Measurements from ENCODE around the gene TMEM40.
"Not testable (repeated sequence)": the region's sequence is repeated elsewhere in the genome, so short reads cannot be mapped to it uniquely, and the experiment has no call there.

The TMEM40 gene

GRCh38 chr3:12775970-12776369 lies 16.9 kb upstream of the TMEM40 start:
- DNase-seq (ENCODE audit: low read depth in 2 of 2), result not testable (repeated sequence)

DNA sequence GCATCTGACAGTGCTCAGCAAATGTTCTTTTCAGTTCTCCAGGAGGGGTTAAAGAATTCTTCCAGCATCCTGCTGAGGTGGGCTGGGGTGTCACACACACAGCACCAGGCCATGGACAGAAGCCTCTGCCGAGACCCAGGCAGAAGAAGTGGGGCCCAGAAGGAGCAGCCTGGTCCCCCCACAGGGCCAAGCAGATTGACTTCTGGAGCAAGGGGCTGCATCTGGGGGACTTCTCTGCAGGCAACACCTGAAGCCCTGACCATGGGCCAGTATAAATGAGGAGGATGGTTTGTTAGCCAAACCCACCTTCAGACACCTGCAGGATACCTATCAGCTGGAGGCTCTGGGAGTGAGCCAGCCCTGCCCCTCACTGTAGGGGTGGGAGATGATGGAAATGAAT lies 16.2 kb upstream of the TMEM40 start:
- no peak for DNase-seq (ENCODE audit: low read depth in 2 of 2)

- DNase-seq (ENCODE audit: low read depth in 2 of 2), result no peak
Observed at GRCh38 chr3:12774619-12775018, 15.6 kb upstream of the TMEM40 start.

DNA sequence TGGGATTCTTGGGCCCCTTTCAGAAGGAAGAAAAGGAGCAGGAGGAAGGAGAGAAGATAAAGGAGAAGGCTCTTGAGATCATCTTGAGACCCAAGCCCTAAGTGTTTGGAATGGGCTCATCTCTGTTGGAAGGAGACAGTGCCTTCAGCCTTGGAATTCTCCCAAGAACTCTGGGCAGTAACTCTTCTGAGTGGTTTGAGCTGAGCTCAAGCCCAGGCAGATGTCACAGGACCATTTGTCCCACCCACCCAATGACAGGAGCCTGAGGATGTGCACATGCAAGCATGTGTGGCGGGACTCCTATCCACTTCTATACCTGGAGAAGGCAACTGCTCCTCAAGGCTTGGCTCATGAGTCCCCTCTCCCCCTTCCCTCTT lies 14.6 kb upstream of the TMEM40 start:
- no peak for DNase-seq (ENCODE audit: low read depth in 2 of 2)

GRCh38 chr3:12773030-12773709 lies 14.1 kb upstream of the TMEM40 start:
- DNase-seq (ENCODE audit: low read depth in 2 of 2), result no peak

DNA sequence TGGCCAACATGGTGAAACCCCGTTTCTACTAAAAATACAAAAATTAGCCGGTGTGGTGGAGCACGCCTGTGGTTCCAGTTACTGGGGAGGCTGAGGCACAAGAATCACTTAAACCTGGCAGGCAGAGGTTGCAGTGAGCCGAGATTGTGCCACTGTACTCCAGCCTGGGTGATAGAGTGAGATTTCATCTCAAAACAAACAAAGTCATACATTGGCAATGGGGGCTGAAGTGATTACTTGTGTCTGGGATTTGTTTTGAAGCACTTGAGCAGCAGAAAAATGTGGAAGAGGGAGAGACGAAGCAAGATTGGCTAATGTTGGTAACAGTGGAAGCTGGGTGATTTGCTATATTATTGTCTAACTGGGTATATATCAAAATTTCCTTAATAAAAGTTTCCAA lies 13.4 kb upstream of the TMEM40 start:
- DNase-seq (ENCODE audit: low read depth in 2 of 2), result no peak

GRCh38 chr3:12771236-12771635 lies 12.2 kb upstream of the TMEM40 start:
- no peak for DNase-seq (ENCODE audit: low read depth in 2 of 2)

DNA sequence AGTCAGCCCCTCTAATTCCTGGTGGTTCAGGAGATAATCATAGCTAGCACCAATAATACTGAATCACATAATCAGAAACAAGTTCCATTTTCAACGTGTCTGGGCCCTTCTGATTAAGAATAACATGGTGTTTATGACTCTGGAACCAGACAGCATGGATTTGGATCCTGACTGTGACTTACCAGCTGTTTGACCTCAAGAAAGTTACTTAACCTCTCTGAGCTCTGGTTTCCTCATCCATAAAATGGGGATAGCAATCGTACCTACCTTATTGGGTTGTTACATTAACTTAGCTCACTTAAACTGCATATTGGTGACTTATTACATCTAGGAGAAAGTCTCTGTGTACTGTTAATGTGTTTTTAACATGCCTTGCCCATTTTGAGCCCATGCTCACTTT lies 10.7 kb upstream of the TMEM40 start:
- DNase-seq (ENCODE audit: low read depth in 2 of 2), result no peak

DNA sequence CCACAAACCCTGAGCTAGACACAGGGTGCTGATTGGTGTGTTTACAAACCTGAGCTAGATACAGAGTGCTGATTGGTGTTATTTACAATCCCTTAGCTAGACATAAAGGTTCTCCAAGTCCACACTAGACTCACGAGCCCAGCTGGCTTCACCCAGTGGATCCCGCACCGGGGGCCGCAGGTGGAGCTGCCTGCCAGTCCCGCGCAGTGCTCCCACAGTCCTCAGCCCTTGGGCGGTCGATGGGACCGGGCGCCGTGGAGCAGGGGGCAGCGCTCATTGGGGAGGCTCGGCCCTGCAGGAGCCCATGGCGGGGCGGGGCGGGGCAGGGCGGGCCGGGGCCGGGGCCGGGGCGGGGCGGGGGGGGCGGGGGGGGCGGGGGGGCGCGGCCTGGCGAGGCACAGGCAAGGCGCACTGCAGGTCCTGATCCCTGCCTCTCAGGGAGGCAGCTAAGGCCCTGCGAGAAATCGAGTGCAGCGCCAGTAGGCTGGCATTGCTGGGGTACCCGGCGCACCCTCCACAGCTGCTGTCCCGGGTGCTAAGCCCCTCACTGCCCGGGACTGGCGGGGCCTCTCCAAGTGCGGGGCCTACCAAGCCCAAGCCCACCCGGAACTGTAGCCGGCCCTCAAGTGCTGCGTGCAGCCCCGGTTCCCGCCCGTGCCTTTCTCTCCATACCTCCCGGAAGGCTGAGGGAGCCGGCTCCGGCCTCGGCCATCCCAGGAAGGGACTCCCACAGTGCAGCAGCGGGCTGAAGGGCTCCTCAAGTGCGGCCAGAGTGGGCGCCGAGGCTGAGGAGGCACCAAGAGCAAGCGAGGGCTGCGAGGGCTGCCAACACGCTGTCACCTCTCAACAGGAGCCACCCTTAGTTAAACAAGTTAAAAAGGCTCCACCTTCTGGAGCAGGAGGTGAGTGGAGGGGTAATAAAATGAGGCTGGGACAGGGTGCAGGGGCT lies 9.8 kb upstream of the TMEM40 start:
- DNase-seq (ENCODE audit: low read depth in 2 of 2), result no peak

DNA sequence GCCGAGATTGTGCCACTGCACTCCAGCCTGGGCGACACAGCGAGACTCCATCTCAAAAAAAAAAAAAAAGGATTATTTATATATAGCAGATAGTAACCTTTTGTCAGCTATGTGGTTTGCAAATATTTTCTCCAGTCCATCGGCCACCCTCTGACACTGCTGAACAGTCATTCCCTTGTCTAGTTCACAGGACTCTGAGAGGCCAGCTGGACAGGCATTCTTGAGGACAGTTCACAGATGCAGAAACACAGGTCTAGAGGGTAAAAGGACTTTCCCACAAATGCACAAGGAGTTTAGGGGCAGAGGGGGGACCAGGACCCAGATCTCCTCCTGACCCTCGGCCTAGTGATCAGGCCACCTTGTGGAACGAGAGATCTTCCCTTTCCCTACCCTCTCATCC lies 7.5 kb upstream of the TMEM40 start:
- DNase-seq (ENCODE audit: low read depth in 2 of 2), result no peak

DNA sequence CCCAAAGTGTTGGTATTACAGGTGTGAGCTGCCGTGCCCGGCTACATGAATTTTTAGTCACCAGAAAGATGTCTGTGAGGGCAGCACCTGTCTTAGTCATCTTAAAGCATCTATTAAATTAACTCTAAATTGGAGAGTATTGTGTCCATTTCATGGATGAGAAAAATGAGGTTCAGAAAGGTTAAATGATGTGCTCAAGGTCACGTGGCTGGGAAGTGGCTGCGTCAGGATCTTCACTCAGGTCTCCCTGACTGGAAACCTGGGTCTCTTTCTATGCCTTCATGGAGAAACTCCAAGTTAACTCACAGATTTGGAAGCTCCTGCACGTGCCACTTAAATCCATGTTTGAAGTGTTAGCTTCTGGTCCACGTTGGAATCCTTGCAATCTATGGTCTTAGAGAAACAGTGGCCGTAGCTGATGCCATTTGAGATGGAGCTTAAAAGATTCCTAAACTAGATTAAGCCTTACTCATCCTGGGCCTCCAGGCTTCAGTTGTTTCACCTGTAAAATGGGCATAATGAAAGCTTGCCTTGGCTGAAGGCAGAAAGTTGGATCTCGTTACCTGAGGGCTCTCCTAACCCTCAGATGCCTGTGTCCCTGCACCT lies 5.2 kb upstream of the TMEM40 start:
- DNase-seq (ENCODE audit: low read depth in 2 of 2), result no peak

DNA sequence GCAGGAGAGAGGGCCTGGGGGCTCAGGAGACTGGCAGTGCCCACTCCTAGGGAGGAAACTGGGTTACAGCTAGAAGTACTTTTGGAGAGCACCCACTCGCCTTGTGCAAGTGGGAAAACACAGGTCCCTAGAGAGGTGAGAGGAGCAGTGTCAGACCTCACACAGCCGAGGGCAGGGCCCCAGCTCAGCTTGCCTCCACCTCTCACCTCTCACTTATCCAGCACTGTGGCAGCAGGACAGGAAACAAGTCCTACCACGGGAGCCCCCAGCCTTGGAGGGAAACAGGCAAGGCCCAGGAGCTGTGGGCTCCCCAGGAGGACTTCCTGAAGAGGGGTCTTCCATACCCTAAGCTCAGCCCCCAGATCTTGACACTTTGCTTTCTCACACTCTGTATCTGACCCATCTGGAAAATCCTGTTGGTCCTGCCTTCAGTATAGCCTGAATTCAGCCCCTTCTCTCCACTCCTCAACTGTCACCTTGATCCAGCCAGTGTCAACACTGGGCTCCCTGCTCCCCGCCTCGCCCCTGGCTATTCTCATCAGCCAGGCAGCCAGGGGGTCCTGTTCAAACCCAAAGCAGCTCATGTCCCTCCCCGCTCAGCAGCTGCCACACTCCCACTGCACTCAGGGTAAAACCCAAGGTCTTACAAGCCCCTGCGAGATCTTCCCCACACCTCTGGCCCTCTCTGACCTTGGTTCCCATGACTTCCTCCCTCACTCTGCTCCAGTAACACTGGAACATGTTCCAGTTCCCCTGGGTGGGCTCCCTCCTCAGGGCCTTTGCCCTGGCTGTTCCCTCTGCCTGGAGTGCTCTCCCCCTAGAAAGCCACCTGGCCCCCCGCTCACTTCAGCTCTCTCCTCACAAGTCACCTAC lies 870 bp upstream of the TMEM40 start:
- no peak for DNase-seq (ENCODE audit: low read depth in 2 of 2)

GRCh38 chr3:12758025-12758781 lies 856 bp downstream of the TMEM40 start:
- no peak for DNase-seq (ENCODE audit: low read depth in 2 of 2)

DNA sequence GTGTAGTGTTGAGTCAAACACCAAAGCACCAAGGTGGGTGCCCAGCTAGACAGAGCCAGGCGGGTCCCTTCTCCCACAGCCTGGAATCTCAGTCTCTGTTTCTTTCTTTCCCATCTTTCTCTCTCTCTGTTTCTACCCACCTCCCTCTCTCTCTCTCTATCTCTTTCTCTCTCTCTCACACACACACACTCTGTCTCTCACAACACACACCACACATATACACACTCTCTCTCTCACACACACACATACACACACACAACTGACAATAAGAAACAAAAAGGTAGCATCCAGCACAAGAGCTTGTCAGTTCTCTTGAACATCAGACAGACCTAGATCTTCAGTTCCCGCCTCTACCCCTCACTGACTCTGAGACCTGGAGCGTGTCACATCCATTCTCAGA lies 2.4 kb downstream of the TMEM40 start:
- no peak for DNase-seq (ENCODE audit: low read depth in 2 of 2)

GRCh38 chr3:12756175-12756574 lies 2.9 kb downstream of the TMEM40 start:
- DNase-seq (ENCODE audit: low read depth in 2 of 2), result no peak

DNA sequence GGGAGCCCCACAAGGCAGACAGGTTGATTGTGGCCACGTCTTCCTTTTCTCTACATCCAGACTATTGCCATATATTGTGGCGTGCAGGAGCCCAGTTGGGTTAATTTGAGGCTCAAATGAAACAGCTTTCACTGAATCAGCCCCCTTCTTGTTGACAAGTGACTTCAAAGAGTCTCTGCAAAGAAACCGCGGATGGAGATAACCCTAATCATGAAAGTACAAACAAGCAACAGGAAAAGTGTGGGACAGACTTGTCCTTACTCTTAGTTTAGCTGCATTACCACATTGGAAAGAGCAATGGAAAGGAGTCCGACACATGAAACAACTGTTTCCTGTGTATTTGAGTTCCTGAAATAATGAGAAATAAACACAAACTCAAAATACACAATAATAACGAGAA lies 3.3 kb downstream of the TMEM40 start:
- no peak for DNase-seq (ENCODE audit: low read depth in 2 of 2)

DNA sequence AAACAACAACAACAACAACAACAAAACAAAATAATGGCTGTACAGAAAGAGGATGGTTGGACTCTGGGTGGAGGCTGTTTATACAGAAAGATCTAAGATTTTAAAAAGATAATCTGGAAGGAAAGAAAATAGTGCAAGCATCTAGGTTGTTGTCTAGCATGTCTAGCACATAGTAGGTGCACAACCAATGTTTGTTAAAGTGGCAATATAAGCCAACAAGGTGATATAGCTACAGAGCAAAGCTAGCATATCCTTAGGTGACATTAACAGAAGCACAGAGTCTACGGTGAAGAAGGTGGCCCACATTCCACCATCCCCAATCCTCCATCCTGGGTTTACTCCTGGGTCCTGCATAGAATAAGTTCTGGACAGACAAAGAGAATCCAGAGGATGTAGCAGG lies 4.7 kb downstream of the TMEM40 start:
- DNase-seq (ENCODE audit: low read depth in 2 of 2), result no peak

DNA sequence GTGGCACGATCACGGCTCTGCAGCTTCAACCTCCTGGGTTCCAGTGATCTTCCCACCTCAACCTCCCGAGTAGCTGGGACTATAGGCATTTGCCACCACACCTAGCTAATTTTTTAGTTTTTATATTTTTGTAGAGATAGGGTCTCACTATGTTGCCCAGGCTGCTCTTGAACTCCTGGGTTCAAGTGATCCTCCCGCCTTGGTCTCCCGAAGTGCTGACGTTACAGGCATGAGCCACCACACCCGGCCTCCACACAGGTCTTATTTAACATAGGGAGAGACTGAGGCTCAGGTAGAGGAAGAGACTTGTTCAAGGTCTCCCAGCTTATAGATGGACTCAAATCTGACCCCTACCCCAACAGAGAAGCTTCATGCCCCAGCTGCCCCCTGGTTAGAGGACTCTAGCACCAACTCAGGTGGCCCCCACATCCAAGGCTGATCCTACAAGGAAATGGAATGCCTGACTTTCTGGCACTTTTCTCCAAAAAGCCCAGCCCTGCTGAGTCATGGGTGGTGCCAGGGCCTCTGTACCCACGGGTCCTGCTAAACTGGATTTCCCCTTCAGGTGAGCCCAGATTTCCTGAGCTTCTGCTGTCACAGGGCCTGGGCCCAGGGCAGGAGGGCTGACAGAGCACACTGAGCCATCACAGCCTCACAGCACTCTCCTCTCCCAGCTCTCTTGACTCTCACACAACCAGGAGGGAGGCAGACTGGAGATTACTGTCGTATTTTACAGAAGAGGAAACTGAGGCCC lies 5.6 kb downstream of the TMEM40 start:
- no peak for DNase-seq (ENCODE audit: low read depth in 2 of 2)

GRCh38 chr3:12752809-12753208 lies 6.2 kb downstream of the TMEM40 start:
- no peak for DNase-seq (ENCODE audit: low read depth in 2 of 2)

GRCh38 chr3:12752102-12752501 lies 7.0 kb downstream of the TMEM40 start:
- no peak for DNase-seq (ENCODE audit: low read depth in 2 of 2)

All from stimulated activated CD4-positive, alpha-beta T cell treated with anti-CD3 and anti-CD28 coated beads, Interleukin-1b, Interleukin-23, amount 100 ng/mL, for 4 hours (primary cell).